ENCODE measurements around the gene SBNO2. TPM values are rescaled to one million over a fixed set of nuclear protein-coding genes. Genes with fewer than 3 reads are reported as not detected.

SBNO2 gene
- total and polyA plus RNA-seq, 4 donors, result 7.2 to 17.9 (median 11.7) TPM

GRCh38 chr19:1089891-1090290 lies 84.2 kb downstream of the SBNO2 start:
- no peak overlapping the region for H3K4me3 ChIP-seq (ENCODE audit: low read depth, low read length)
- no peaks in the 10 kb centered on the region for H3K27me3 ChIP-seq (ENCODE audit: control insufficient read depth, insufficient read depth, low read length)
- no peak overlapping the region for H3K27ac ChIP-seq (ENCODE audit: low read depth, low read length)
- peaks cover 90% of the 10 kb centered on the region for H3K36me3 ChIP-seq (ENCODE audit: control insufficient read depth, insufficient read depth, low read length)
- H3K9me3 ChIP-seq (ENCODE audit: control insufficient read depth, insufficient read depth, low read length), result no peaks in the 10 kb centered on the region
- no peak for DNase-seq (ENCODE audit: low read depth in 4 of 6, low spot score in 6 of 6)
- WGBS (ENCODE audit: insufficient coverage), result 88% methylated on average over 10 of the region's 22 CpGs
- peaks cover 16% of the 10 kb centered on the region for H3K4me1 ChIP-seq (ENCODE audit: control insufficient read depth, insufficient read depth, low read length)

- no peaks in the 10 kb centered on the region for H3K27me3 ChIP-seq (ENCODE audit: control insufficient read depth, insufficient read depth, low read length)
- peaks cover 12% of the 10 kb centered on the region for H3K4me1 ChIP-seq (ENCODE audit: control insufficient read depth, insufficient read depth, low read length)
- WGBS (ENCODE audit: insufficient coverage), result 93% methylated on average over 29 of the region's 32 CpGs
- DNase-seq (ENCODE audit: low read depth in 4 of 6, low spot score in 6 of 6), result no peak
- no peak overlapping the region for H3K27ac ChIP-seq (ENCODE audit: low read depth, low read length)
- H3K9me3 ChIP-seq (ENCODE audit: control insufficient read depth, insufficient read depth, low read length), result no peaks in the 10 kb centered on the region
- H3K4me3 ChIP-seq (ENCODE audit: low read depth, low read length), result no peak overlapping the region
- H3K36me3 ChIP-seq (ENCODE audit: control insufficient read depth, insufficient read depth, low read length), result peaks cover 93% of the 10 kb centered on the region
Measured at GRCh38 chr19:1089126-1089771, 84.8 kb downstream of the SBNO2 start.

- Histone ChIP-seq H3K27ac (ENCODE audit: low read depth, low read length) (no peak overlapping the region), H3K4me3 (ENCODE audit: low read depth, low read length) (no peak overlapping the region), H3K4me1 (ENCODE audit: control insufficient read depth, insufficient read depth, low read length) (peaks cover 5% of the 10 kb centered on the region), H3K27me3 (ENCODE audit: control insufficient read depth, insufficient read depth, low read length) (no peaks in the 10 kb centered on the region), H3K9me3 (ENCODE audit: control insufficient read depth, insufficient read depth, low read length) (no peaks in the 10 kb centered on the region), H3K36me3 (ENCODE audit: control insufficient read depth, insufficient read depth, low read length) (peaks cover 91% of the 10 kb centered on the region)
- DNase-seq (ENCODE audit: low read depth in 4 of 6, low spot score in 6 of 6), result no peak
- WGBS (ENCODE audit: insufficient coverage), result 92% methylated on average over 26 of the region's 27 CpGs
Measured at GRCh38 chr19:1088416-1089010, 85.6 kb downstream of the SBNO2 start.

GRCh38 chr19:1087813-1088415 lies 86.2 kb downstream of the SBNO2 start:
- Histone ChIP-seq H3K4me1 (ENCODE audit: control insufficient read depth, insufficient read depth, low read length) (no peaks in the 10 kb centered on the region), H3K27ac (ENCODE audit: low read depth, low read length) (no peak overlapping the region), H3K27me3 (ENCODE audit: control insufficient read depth, insufficient read depth, low read length) (no peaks in the 10 kb centered on the region), H3K4me3 (ENCODE audit: low read depth, low read length) (no peak overlapping the region), H3K36me3 (ENCODE audit: control insufficient read depth, insufficient read depth, low read length) (peaks cover 90% of the 10 kb centered on the region), H3K9me3 (ENCODE audit: control insufficient read depth, insufficient read depth, low read length) (no peaks in the 10 kb centered on the region)
- WGBS (ENCODE audit: insufficient coverage), result 79% methylated on average over 23 of the region's 27 CpGs
- no peak for DNase-seq (ENCODE audit: low read depth in 4 of 6, low spot score in 6 of 6)

GRCh38 chr19:1086613-1087012 lies 87.5 kb downstream of the SBNO2 start:
- peaks cover 80% of the 10 kb centered on the region for H3K36me3 ChIP-seq (ENCODE audit: control insufficient read depth, insufficient read depth, low read length)
- peaks cover 8% of the 10 kb centered on the region for H3K4me1 ChIP-seq (ENCODE audit: control insufficient read depth, insufficient read depth, low read length)
- WGBS (ENCODE audit: insufficient coverage), result 69% methylated on average over 21 of the region's 21 CpGs
- H3K27ac ChIP-seq (ENCODE audit: low read depth, low read length), result no peak overlapping the region
- no peak overlapping the region for H3K4me3 ChIP-seq (ENCODE audit: low read depth, low read length)
- DNase-seq (ENCODE audit: low read depth in 4 of 6, low spot score in 6 of 6), result no peak
- H3K27me3 ChIP-seq (ENCODE audit: control insufficient read depth, insufficient read depth, low read length), result no peaks in the 10 kb centered on the region
- no peaks in the 10 kb centered on the region for H3K9me3 ChIP-seq (ENCODE audit: control insufficient read depth, insufficient read depth, low read length)

GRCh38 chr19:1085676-1086442 lies 88.2 kb downstream of the SBNO2 start:
- H3K27ac ChIP-seq (ENCODE audit: low read depth, low read length), result no peak overlapping the region
- DNase-seq (ENCODE audit: low read depth in 4 of 6, low spot score in 6 of 6), result no peak
- no peak overlapping the region for H3K4me3 ChIP-seq (ENCODE audit: low read depth, low read length)
- H3K36me3 ChIP-seq (ENCODE audit: control insufficient read depth, insufficient read depth, low read length), result peaks cover 73% of the 10 kb centered on the region
- no peaks in the 10 kb centered on the region for H3K27me3 ChIP-seq (ENCODE audit: control insufficient read depth, insufficient read depth, low read length)
- no peaks in the 10 kb centered on the region for H3K9me3 ChIP-seq (ENCODE audit: control insufficient read depth, insufficient read depth, low read length)
- WGBS (ENCODE audit: insufficient coverage), result 77% methylated on average over 35 of the region's 38 CpGs
- peaks cover 8% of the 10 kb centered on the region for H3K4me1 ChIP-seq (ENCODE audit: control insufficient read depth, insufficient read depth, low read length)

GRCh38 chr19:1085053-1085658 lies 88.9 kb downstream of the SBNO2 start:
- no peak overlapping the region for H3K4me3 ChIP-seq (ENCODE audit: low read depth, low read length)
- no peak for DNase-seq (ENCODE audit: low read depth in 4 of 6, low spot score in 6 of 6)
- no peak overlapping the region for H3K27ac ChIP-seq (ENCODE audit: low read depth, low read length)
- H3K9me3 ChIP-seq (ENCODE audit: control insufficient read depth, insufficient read depth, low read length), result no peaks in the 10 kb centered on the region
- peaks cover 8% of the 10 kb centered on the region for H3K4me1 ChIP-seq (ENCODE audit: control insufficient read depth, insufficient read depth, low read length)
- H3K36me3 ChIP-seq (ENCODE audit: control insufficient read depth, insufficient read depth, low read length), result peaks cover 73% of the 10 kb centered on the region
- WGBS (ENCODE audit: insufficient coverage), result 87% methylated on average over 7 of the region's 8 CpGs
- no peaks in the 10 kb centered on the region for H3K27me3 ChIP-seq (ENCODE audit: control insufficient read depth, insufficient read depth, low read length)

GRCh38 chr19:1084024-1084868 lies 89.8 kb downstream of the SBNO2 start:
- Histone ChIP-seq H3K4me1 (ENCODE audit: control insufficient read depth, insufficient read depth, low read length) (peaks cover 8% of the 10 kb centered on the region), H3K36me3 (ENCODE audit: control insufficient read depth, insufficient read depth, low read length) (peaks cover 66% of the 10 kb centered on the region), H3K4me3 (ENCODE audit: low read depth, low read length) (no peak overlapping the region), H3K27ac (ENCODE audit: low read depth, low read length) (no peak overlapping the region), H3K27me3 (ENCODE audit: control insufficient read depth, insufficient read depth, low read length) (no peaks in the 10 kb centered on the region), H3K9me3 (ENCODE audit: control insufficient read depth, insufficient read depth, low read length) (no peaks in the 10 kb centered on the region)
- WGBS (ENCODE audit: insufficient coverage), result 94% methylated on average over 43 of the region's 43 CpGs
- no peak for DNase-seq (ENCODE audit: low read depth in 4 of 6, low spot score in 6 of 6)
